Myocyte (in vitro differentiated cells): ENCODE measurements around the gene DHRS4. TPM values are rescaled to one million over a fixed set of nuclear protein-coding genes. Genes with fewer than 3 reads are reported as not detected.
"Not testable (repeated sequence)": the region's sequence is repeated elsewhere in the genome, so short reads cannot be mapped to it uniquely, and the experiment has no call there.

ENCODE experiments used
- DNase-seq: peaks from one replicate; pipeline ENCODE4 v3.0.0-alpha.2; 2012; ENCODE audit warnings: low read depth
- total RNA-seq: library from RNA; depleted of rRNA; stranded (reverse); fragments of >200 nt; gene quantifications from 2 replicates; pipeline ENCODE4 v1.2.3, GENCODE V29; 2014

DHRS4 gene
- total RNA-seq, 1 donor from 2014 or later = 28.9 TPM

GRCh38 chr14:23981951-23982813 lies 28.6 kb downstream of the DHRS4 start:
- not testable (repeated sequence) for DNase-seq

- peak; percentile 73 for DNase-seq
These were observed 31.5 kb downstream of the DHRS4 start for GRCh38 chr14:23984891-23985602.

GRCh38 chr14:23988223-23988606 lies 34.6 kb downstream of the DHRS4 start:
- not testable (repeated sequence) for DNase-seq

- peak; percentile 61 for DNase-seq
These were observed 35.2 kb downstream of the DHRS4 start, which contains the start of gene DHRS4L2 for GRCh38 chr14:23988607-23989363. Gene DHRS4L2 (plus strand): TSS chr14:23988929. CDS start chr14:23988948, 19 bp downstream.

- DNase-seq = not testable (repeated sequence)
These were observed 36.3 kb downstream of the DHRS4 start for GRCh38 chr14:23989734-23990445.

GRCh38 chr14:23990961-23991360 lies 37.4 kb downstream of the DHRS4 start:
- DNase-seq = not testable (repeated sequence)

- not testable (repeated sequence) for DNase-seq
These were observed 39.5 kb downstream of the DHRS4 start for GRCh38 chr14:23993042-23993441.

GRCh38 chr14:23996009-23996408 lies 42.4 kb downstream of the DHRS4 start:
- not testable (repeated sequence) for DNase-seq

GRCh38 chr14:23996825-23997224 lies 43.3 kb downstream of the DHRS4 start:
- DNase-seq = not testable (repeated sequence)

- not testable (repeated sequence) for DNase-seq
These were observed 46.1 kb downstream of the DHRS4 start for GRCh38 chr14:23999640-24000039.

GRCh38 chr14:24001078-24001477 lies 47.5 kb downstream of the DHRS4 start:
- DNase-seq = not testable (repeated sequence)

GRCh38 chr14:24001679-24002078 lies 48.1 kb downstream of the DHRS4 start:
- not testable (repeated sequence) for DNase-seq

GRCh38 chr14:24006471-24006816 lies 52.9 kb downstream of the DHRS4 start:
- DNase-seq = not testable (repeated sequence)

GRCh38 chr14:24006817-24007652 lies 53.5 kb downstream of the DHRS4 start:
- DNase-seq = not testable (repeated sequence)

- no peak for DNase-seq
These were observed 57.5 kb downstream of the DHRS4 start for GRCh38 chr14:24011051-24011450.

GRCh38 chr14:24012726-24013273 lies 59.2 kb downstream of the DHRS4 start:
- DNase-seq = not testable (repeated sequence)

- peak; percentile 76 for DNase-seq
These were observed 60.3 kb downstream of the DHRS4 start for GRCh38 chr14:24013654-24014514.

- DNase-seq = not testable (repeated sequence)
These were observed 62.2 kb downstream of the DHRS4 start for GRCh38 chr14:24015745-24016144.
